Measurements from ENCODE around the gene PTGER3.
"Not testable (repeated sequence)": the region's sequence is repeated elsewhere in the genome, so short reads cannot be mapped to it uniquely, and the experiment has no call there.

PTGER3 gene

GRCh38 chr1:70987497-70987896 lies 60.1 kb downstream of the PTGER3 start:
- DNase-seq (ENCODE audit: extremely low read depth, low read depth): no peak
- TF ChIP-seq CTCF (IDR thresholded peaks at IDR 0.05; ENCODE audit: low read depth, low read length): no peak

- not testable (repeated sequence) for DNase-seq (ENCODE audit: extremely low read depth, low read depth)
Measured at GRCh38 chr1:70985776-70986225, 61.8 kb downstream of the PTGER3 start.

GRCh38 chr1:70985278-70985677 lies 62.3 kb downstream of the PTGER3 start:
- not testable (repeated sequence) for DNase-seq (ENCODE audit: extremely low read depth, low read depth)

- no peak for TF ChIP-seq CTCF (IDR thresholded peaks at IDR 0.05; ENCODE audit: low read depth, low read length)
- DNase-seq (ENCODE audit: extremely low read depth, low read depth): no peak
Measured at GRCh38 chr1:70980361-70980760, 67.3 kb downstream of the PTGER3 start.

GRCh38 chr1:70979881-70980280 lies 67.7 kb downstream of the PTGER3 start:
- no peak for DNase-seq (ENCODE audit: extremely low read depth, low read depth)
- no peak for TF ChIP-seq CTCF (IDR thresholded peaks at IDR 0.05; ENCODE audit: low read depth, low read length)

GRCh38 chr1:70979313-70979712 lies 68.3 kb downstream of the PTGER3 start:
- DNase-seq (ENCODE audit: extremely low read depth, low read depth): no peak
- TF ChIP-seq CTCF (IDR thresholded peaks at IDR 0.05; ENCODE audit: low read depth, low read length): no peak

GRCh38 chr1:70978623-70979022 lies 69.0 kb downstream of the PTGER3 start:
- no peak for DNase-seq (ENCODE audit: extremely low read depth, low read depth)
- TF ChIP-seq CTCF (IDR thresholded peaks at IDR 0.05; ENCODE audit: low read depth, low read length): no peak

- no peak for TF ChIP-seq CTCF (IDR thresholded peaks at IDR 0.05; ENCODE audit: low read depth, low read length)
- DNase-seq (ENCODE audit: extremely low read depth, low read depth): no peak
Measured at GRCh38 chr1:70977575-70977974, 70.0 kb downstream of the PTGER3 start.

- TF ChIP-seq CTCF (IDR thresholded peaks at IDR 0.05; ENCODE audit: low read depth, low read length): no peak
- DNase-seq (ENCODE audit: extremely low read depth, low read depth): no peak
Measured at GRCh38 chr1:70977041-70977440, 70.6 kb downstream of the PTGER3 start.

Measured in AG09319 (cell line).